SK-N-SH (cell line): Measurements from ENCODE around the gene PRDX5. TPM values are rescaled to one million over a fixed set of nuclear protein-coding genes. Genes with fewer than 3 reads are reported as not detected.

ENCODE experiments used
- CTCF ChIA-PET: fragments of 300-600, 350-600 bp; formaldehyde crosslinking; extraction: SDS; loops from one replicate; lab custom pipeline; 2021; lab: Yijun Ruan, JAX
- POLR2A ChIA-PET: fragments of 350-600 bp; sonication (Branson Sonifier 250); formaldehyde crosslinking; extraction: SDS; loops from one replicate; lab custom pipeline; 2020; ENCODE audit warnings: antibody characterized with exemption, inconsistent platforms; lab: Yijun Ruan, JAX
- DNase-seq: peaks from one replicate; pipeline ENCODE4 v3.0.0; 2012
- H2AFZ ChIP-seq: fragments of 200-600 bp; sonication (generic); 2 replicates; pipeline ENCODE4 v1.8.1; 2016; ENCODE audit warnings: antibody characterized with exemption, mild to moderate bottlenecking, low read depth
- H3F3A ChIP-seq: fragments of 200-600 bp; sonication (generic); replicated peaks from 2 replicates; pipeline ENCODE3; 2016; ENCODE audit warnings: antibody characterized with exemption, mild to moderate bottlenecking; ENCODE audit not compliant: insufficient read depth
- H3K27ac ChIP-seq, 2 experiments: fragments of 200-500 bp in 1 of 2; fragments of 200-600 bp in 1 of 2; sonication (Bioruptor generic) in 1 of 2; sonication (generic), shearing (Covaris generic) in 1 of 2; 2 replicates each; pipeline versions ENCODE4 v1.5.1 to v1.6.1; 2014 to 2016; ENCODE audit warnings: low read depth in 2 of 2, inconsistent platforms in 1 of 2, low read length in 1 of 2, mild to moderate bottlenecking in 1 of 2, mixed read lengths in 1 of 2
- H3K27me3 ChIP-seq: fragments of 200-600 bp; sonication (generic), shearing (Covaris generic); 2 replicates; pipeline ENCODE4 v1.6.1; 2016; ENCODE audit warnings: mixed run types; ENCODE audit not compliant: insufficient read depth
- H3K36me3 ChIP-seq, 2 experiments: fragments of 200-500 bp in 1 of 2; fragments of 200-600 bp in 1 of 2; sonication (Bioruptor generic) in 1 of 2; sonication (generic) in 1 of 2; replicated peaks in 1 of 2; 2 replicates each; pipeline versions ENCODE3 to v1.5.1; 2014 to 2016; ENCODE audit warnings: low read length in 1 of 2, mild to moderate bottlenecking in 1 of 2; ENCODE audit not compliant: insufficient read depth in 2 of 2, control insufficient read depth in 1 of 2
- H3K4me1 ChIP-seq, 2 experiments: fragments of 200-500 bp in 1 of 2; fragments of 200-600 bp in 1 of 2; sonication (Bioruptor generic) in 1 of 2; sonication (generic), shearing (Covaris generic) in 1 of 2; 2 replicates each; pipeline versions ENCODE4 v1.5.1 to v1.6.1; 2014 to 2016; ENCODE audit warnings: low read depth in 1 of 2, low read length in 1 of 2, mixed run types in 1 of 2; ENCODE audit not compliant: insufficient read depth in 2 of 2, control insufficient read depth in 1 of 2
- H3K4me2 ChIP-seq: fragments of 200-600 bp; sonication (generic), shearing (Covaris generic); 2 replicates; pipeline ENCODE4 v1.6.1; 2017; ENCODE audit warnings: mixed run types
- H3K4me3 ChIP-seq, 2 experiments: fragments of 200-500 bp in 1 of 2; fragments of 200-600 bp in 1 of 2; sonication (Bioruptor generic) in 1 of 2; sonication (generic), shearing (Covaris generic) in 1 of 2; 2 replicates each; pipeline versions ENCODE4 v1.5.1 to v1.8.1; 2014 to 2016; ENCODE audit warnings: low read depth in 2 of 2, inconsistent platforms in 1 of 2, low read length in 1 of 2, mild to moderate bottlenecking in 1 of 2, mixed read lengths in 1 of 2, moderate library complexity in 1 of 2
- H3K79me2 ChIP-seq: fragments of 200-600 bp; sonication (generic); 2 replicates; pipeline ENCODE4 v1.8.1; 2017; ENCODE audit warnings: mild to moderate bottlenecking; ENCODE audit not compliant: insufficient read depth
- H3K9ac ChIP-seq: fragments of 200-600 bp; sonication (generic); 2 replicates; pipeline ENCODE4 v1.6.1; 2017; ENCODE audit warnings: mixed run types
- H3K9me2 ChIP-seq: fragments of 200-600 bp; sonication (generic); 2 replicates; pipeline ENCODE4 v1.6.1; 2017; ENCODE audit warnings: mixed run types
- H3K9me3 ChIP-seq: fragments of 200-600 bp; sonication (generic); 2 replicates; pipeline ENCODE4 v1.6.1; 2017; ENCODE audit warnings: mixed run types, mild to moderate bottlenecking, moderate library complexity
- H4K20me1 ChIP-seq: fragments of 200-600 bp; sonication (generic); 2 replicates; pipeline ENCODE4 v1.6.1; 2017; ENCODE audit warnings: mild to moderate bottlenecking, mixed run types; ENCODE audit not compliant: insufficient read depth
- CHD2 ChIP-seq: fragments of 150-350 bp; IDR thresholded peaks from 2 replicates; pipeline ENCODE4 v1.6.1; 2018; ENCODE audit warnings: low read length; ENCODE audit not compliant: partially characterized antibody
- ELF1 ChIP-seq: IDR thresholded peaks from 2 replicates; pipeline ENCODE4 v1.4.0; 2012
- EP300 ChIP-seq, 2 experiments: IDR thresholded peaks; 2 replicates each; pipeline versions ENCODE4 v1.4.0 to v1.6.1; 2012; ENCODE audit warnings: borderline replicate concordance in 1 of 2, low read depth in 1 of 2, low read length in 1 of 2
- EZH2phosphoT487 ChIP-seq: fragments of 200-600 bp; sonication (generic); IDR thresholded peaks from 2 replicates; pipeline ENCODE4 v1.6.1; 2017; ENCODE audit warnings: low read depth, mixed run types, mild to moderate bottlenecking, antibody characterized with exemption, moderate library complexity, borderline replicate concordance
- FOXJ3 ChIP-seq: sonication (generic); formaldehyde crosslinking; IDR thresholded peaks from 2 replicates; pipeline ENCODE4 v1.5.1; 2020; ENCODE audit warnings: mild to moderate bottlenecking, missing genetic modification reagents
- FOXM1 ChIP-seq: IDR thresholded peaks from 2 replicates; pipeline ENCODE4 v1.4.0; 2012; ENCODE audit warnings: low read depth, mild to moderate bottlenecking
- GABPA ChIP-seq: IDR thresholded peaks from 2 replicates; pipeline ENCODE4 v1.4.0; 2012; ENCODE audit warnings: low read depth, mild to moderate bottlenecking
- MEF2A ChIP-seq: IDR thresholded peaks from 2 replicates; pipeline ENCODE4 v1.4.0; 2012; ENCODE audit warnings: low read depth, borderline replicate concordance
- MXI1 ChIP-seq: IDR thresholded peaks from 2 replicates; pipeline ENCODE4 v1.6.1; 2012; ENCODE audit warnings: mild to moderate bottlenecking, low read depth, low read length, improper control_type of control experiment
- NFIC ChIP-seq: IDR thresholded peaks from 2 replicates; pipeline ENCODE4 v1.4.0; 2012; ENCODE audit warnings: borderline replicate concordance
- NRF1 ChIP-seq: IDR thresholded peaks from 2 replicates; pipeline ENCODE4 v1.6.1; 2012; ENCODE audit warnings: low read depth, mild to moderate bottlenecking, low read length
- RAD21 ChIP-seq: IDR thresholded peaks from 2 replicates; pipeline ENCODE4 v1.6.1; 2012; ENCODE audit warnings: mild to moderate bottlenecking, low read length
- RCOR1 ChIP-seq: fragments of 150-350 bp; IDR thresholded peaks from 2 replicates; pipeline ENCODE4 v1.6.1; 2017; ENCODE audit warnings: antibody characterized with exemption, low read length
- RFX5 ChIP-seq: IDR thresholded peaks from 2 replicates; pipeline ENCODE4 v1.6.1; 2012; ENCODE audit warnings: mild to moderate bottlenecking, improper control_type of control experiment, low read length
- SIN3A ChIP-seq: IDR thresholded peaks from 2 replicates; pipeline ENCODE4 v1.6.1; 2012; ENCODE audit warnings: low read depth, mild to moderate bottlenecking, low read length, moderate library complexity, borderline replicate concordance
- SMC3 ChIP-seq: IDR thresholded peaks from 2 replicates; pipeline ENCODE4 v1.6.1; 2012; ENCODE audit warnings: low read depth, low read length, improper control_type of control experiment
- TAF1 ChIP-seq: IDR thresholded peaks from 2 replicates; pipeline ENCODE4 v1.6.1; 2012; ENCODE audit warnings: low read depth, mild to moderate bottlenecking, low read length, moderate library complexity, borderline replicate concordance
- TEAD4 ChIP-seq: IDR thresholded peaks from 2 replicates; pipeline ENCODE4 v1.4.0; 2012; ENCODE audit warnings: mild to moderate bottlenecking, borderline replicate concordance; ENCODE audit not compliant: insufficient read depth
- WGBS: methylation state at CpG from one replicate; pipeline ENCODE4 v1.1.6; 2017; ENCODE audit warnings: low lambda C conversion rate; 5-methylcytosine and 5-hydroxymethylcytosine counted together
- polyA plus RNA-seq, 3 experiments: library from polyadenylated mRNA; depleted of rRNA; stranded (reverse); fragments of >200 nt; gene quantifications; 2 replicates each; pipeline ENCODE4 v1.2.3, GENCODE V29; 2012
- TF ChIP-seq, protein P1 (sequence below): IDR thresholded peaks from 2 replicates; pipeline ENCODE4 v1.4.0; 2012; ENCODE audit warnings: low read depth
- TF ChIP-seq, protein P2 (sequence below): IDR thresholded peaks from 2 replicates; pipeline ENCODE4 v1.4.0; 2012; ENCODE audit warnings: low read depth, borderline replicate concordance
- TF ChIP-seq, protein P3 (sequence below): fragments of 150-350 bp; IDR thresholded peaks from 2 replicates; pipeline ENCODE4 v1.6.1; 2017; ENCODE audit warnings: antibody characterized with exemption, low read length, low read depth, borderline replicate concordance

Gene PRDX5
- polyA plus RNA-seq, 1 of the 3 experiments (the other 2 are of a cell fraction): 1,000 TPM

DNA sequence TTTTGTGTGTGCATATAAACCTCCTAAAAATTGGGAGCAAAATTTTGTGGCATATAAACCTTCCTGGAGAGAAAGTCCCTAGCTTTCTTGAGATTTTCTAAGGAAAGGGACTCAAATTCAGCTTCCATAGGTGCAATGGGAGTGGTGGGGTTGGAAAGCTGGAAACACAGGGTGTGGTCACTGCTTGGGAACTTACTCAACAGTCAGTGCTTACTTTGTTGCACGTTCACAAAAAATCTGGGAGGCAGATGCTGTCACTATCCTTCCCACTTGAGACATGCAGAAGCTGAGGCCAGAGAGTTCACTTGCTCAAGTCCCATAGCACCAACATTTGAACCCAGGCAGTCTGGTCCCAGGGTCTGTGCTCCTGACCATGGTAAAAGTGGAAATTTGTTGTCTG is 21.7 kb upstream of the PRDX5 start:
- H3K79me2 ChIP-seq: no peaks in the 10 kb centered on the region
- no peak overlapping the region for H3K4me3 ChIP-seq
- POLR2A ChIA-PET: interaction anchor here (0.6 to 0.7 kb wide), 2 partner anchors 8 to 18 kb away, joined by 3 read pairs; no protein-coding TSS in a partner anchor
- H3K9me3 ChIP-seq: no peaks in the 10 kb centered on the region
- H3K27ac ChIP-seq: no peak overlapping the region
- DNase-seq: no peak
- no peak overlapping the region for H3K4me2 ChIP-seq
- 25% methylated on average over 1 of the region's 1 CpG for WGBS
- H2AFZ ChIP-seq: no peak overlapping the region
- CTCF ChIA-PET: interaction anchor here (1.7 to 1.9 kb wide), 2 partner anchors 11 to 26 kb away, joined by 5 to 12 read pairs; partner anchors contain the start of genes BAD and GPR137
- H3K9ac ChIP-seq: no peak overlapping the region
- H3K36me3 ChIP-seq: no peaks in the 10 kb centered on the region
- TF ChIP-seq RCOR1 (no peak), TEAD4 (no peak), MXI1 (no peak), RAD21 (no peak), NRF1 (no peak), MEF2A (no peak), EP300 (IDR thresholded peaks at IDR 0.05; ENCODE audit: borderline replicate concordance in 1 of 2, low read depth in 1 of 2, low read length in 1 of 2) (no peak), ELF1 (no peak)
- TF ChIP-seq, protein P1, sequence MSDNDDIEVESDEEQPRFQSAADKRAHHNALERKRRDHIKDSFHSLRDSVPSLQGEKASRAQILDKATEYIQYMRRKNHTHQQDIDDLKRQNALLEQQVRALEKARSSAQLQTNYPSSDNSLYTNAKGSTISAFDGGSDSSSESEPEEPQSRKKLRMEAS: no peak
- TF ChIP-seq, protein P2, sequence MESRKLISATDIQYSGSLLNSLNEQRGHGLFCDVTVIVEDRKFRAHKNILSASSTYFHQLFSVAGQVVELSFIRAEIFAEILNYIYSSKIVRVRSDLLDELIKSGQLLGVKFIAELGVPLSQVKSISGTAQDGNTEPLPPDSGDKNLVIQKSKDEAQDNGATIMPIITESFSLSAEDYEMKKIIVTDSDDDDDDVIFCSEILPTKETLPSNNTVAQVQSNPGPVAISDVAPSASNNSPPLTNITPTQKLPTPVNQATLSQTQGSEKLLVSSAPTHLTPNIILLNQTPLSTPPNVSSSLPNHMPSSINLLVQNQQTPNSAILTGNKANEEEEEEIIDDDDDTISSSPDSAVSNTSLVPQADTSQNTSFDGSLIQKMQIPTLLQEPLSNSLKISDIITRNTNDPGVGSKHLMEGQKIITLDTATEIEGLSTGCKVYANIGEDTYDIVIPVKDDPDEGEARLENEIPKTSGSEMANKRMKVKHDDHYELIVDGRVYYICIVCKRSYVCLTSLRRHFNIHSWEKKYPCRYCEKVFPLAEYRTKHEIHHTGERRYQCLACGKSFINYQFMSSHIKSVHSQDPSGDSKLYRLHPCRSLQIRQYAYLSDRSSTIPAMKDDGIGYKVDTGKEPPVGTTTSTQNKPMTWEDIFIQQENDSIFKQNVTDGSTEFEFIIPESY: no peak
- no peaks in the 10 kb centered on the region for H3K9me2 ChIP-seq
- H3K4me1 ChIP-seq: peaks cover 0 to 5% of the 10 kb centered on the region in 2 experiments; a peak in 1 of 4 replicates
- H3F3A ChIP-seq: no peaks in the 10 kb centered on the region
- H3K27me3 ChIP-seq: peaks cover 13% of the 10 kb centered on the region
- H4K20me1 ChIP-seq: no peaks in the 10 kb centered on the region

DNA sequence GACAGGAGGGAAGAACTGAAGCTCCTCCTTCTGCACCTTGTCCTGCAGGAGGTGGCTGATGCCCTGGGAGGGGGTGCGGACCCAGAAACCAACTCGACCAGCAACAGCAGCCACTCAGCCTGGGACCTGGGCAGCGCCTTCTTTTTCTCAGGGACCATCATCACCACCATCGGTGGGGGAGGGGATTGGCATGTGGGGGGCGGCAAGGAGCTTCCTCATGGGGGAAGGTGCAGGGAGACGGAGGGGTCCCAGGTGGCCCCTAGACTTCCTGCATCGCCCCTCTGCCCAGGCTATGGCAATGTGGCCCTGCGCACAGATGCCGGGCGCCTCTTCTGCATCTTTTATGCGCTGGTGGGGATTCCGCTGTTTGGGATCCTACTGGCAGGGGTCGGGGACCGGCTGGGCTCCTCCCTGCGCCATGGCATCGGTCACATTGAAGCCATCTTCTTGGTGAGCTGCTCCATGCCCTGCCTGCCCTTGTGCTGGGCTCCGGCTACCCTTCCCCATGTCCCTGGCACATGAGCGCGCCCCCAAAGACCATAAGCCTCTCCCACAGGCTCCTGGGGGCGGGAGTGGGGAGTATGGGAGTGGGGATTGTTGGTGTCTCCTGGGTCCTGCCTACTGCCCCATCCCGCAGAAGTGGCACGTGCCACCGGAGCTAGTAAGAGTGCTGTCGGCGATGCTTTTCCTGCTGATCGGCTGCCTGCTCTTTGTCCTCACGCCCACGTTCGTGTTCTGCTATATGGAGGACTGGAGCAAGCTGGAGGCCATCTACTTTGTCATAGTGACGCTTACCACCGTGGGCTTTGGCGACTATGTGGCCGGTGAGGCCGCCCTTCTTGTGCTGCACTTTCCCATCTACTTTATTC is 20.9 kb upstream of the PRDX5 start:
- WGBS: 83% methylated on average over 17 of the region's 34 CpGs
- ChIA-PET CTCF (interaction anchor here (0.9 to 1.9 kb wide), 3 partner anchors 12 to 46 kb away, joined by 3 to 12 read pairs (median 5); partner anchors contain the start of genes BAD and GPR137), POLR2A (no interaction called here)
- no peaks in the 10 kb centered on the region for H4K20me1 ChIP-seq
- H3K27ac ChIP-seq: no peak overlapping the region
- no peaks in the 10 kb centered on the region for H3F3A ChIP-seq
- no peaks in the 10 kb centered on the region; a peak in 1 of 4 replicates for H3K4me1 ChIP-seq
- no peaks in the 10 kb centered on the region for H3K9me2 ChIP-seq
- H2AFZ ChIP-seq: no peak overlapping the region
- H3K4me3 ChIP-seq: no peak overlapping the region
- H3K36me3 ChIP-seq: no peaks in the 10 kb centered on the region
- H3K79me2 ChIP-seq: no peaks in the 10 kb centered on the region
- H3K27me3 ChIP-seq: peaks cover 12% of the 10 kb centered on the region
- no peak overlapping the region for H3K4me2 ChIP-seq
- DNase-seq: no peak
- H3K9ac ChIP-seq: no peak overlapping the region
- H3K9me3 ChIP-seq: no peaks in the 10 kb centered on the region
- TF ChIP-seq SMC3 (no peak), GABPA (no peak), TEAD4 (no peak), EZH2phosphoT487 (no peak), EP300 (IDR thresholded peaks at IDR 0.05; ENCODE audit: borderline replicate concordance in 1 of 2, low read depth in 1 of 2, low read length in 1 of 2) (no peak), SIN3A (no peak), RFX5 (no peak), TAF1 (no peak), FOXJ3 (no peak), ELF1 (no peak), NFIC (no peak), MXI1 (no peak), CHD2 (no peak), FOXM1 (no peak), NRF1 (no peak)
- TF ChIP-seq, protein P3, sequence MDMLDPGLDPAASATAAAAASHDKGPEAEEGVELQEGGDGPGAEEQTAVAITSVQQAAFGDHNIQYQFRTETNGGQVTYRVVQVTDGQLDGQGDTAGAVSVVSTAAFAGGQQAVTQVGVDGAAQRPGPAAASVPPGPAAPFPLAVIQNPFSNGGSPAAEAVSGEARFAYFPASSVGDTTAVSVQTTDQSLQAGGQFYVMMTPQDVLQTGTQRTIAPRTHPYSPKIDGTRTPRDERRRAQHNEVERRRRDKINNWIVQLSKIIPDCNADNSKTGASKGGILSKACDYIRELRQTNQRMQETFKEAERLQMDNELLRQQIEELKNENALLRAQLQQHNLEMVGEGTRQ: no peak
- TF ChIP-seq, protein P2: no peak
